Uterus (tissue), 2 donors: Measurements from ENCODE around the gene SPATA24.

Experiments used
- CTCF ChIP-seq, 4 experiments: fragments of 200-600 bp in 2 of 4; fragments of 450-650 bp in 2 of 4; sonication (generic) in 2 of 4; IDR thresholded peaks; one replicate each; pipeline ENCODE4 v1.5.1; 2016 to 2019; ENCODE audit warnings: antibody characterized with exemption in 4 of 4, mild to moderate bottlenecking in 2 of 4, moderate library complexity in 1 of 4
- POLR2A ChIP-seq, 2 donors: fragments of 450-650 bp; IDR thresholded peaks; one replicate each; pipeline ENCODE4 v1.6.1; 2016; ENCODE audit warnings: antibody characterized with exemption in 2 of 2, mild to moderate bottlenecking in 1 of 2, moderate library complexity in 1 of 2

- TF ChIP-seq CTCF (IDR thresholded peaks at IDR 0.05) (no peak), POLR2A (IDR thresholded peaks at IDR 0.05) (no peak)
Observed at GRCh38 chr5:139406963-139407362, 3.1 kb upstream of the SPATA24 start.
